IMR-90 (cell line): ENCODE results near the gene PLOD1. TPM values are rescaled to one million over a fixed set of nuclear protein-coding genes. Genes with fewer than 3 reads are reported as not detected.

Source experiments
- ATAC-seq: fragments of 200-7000 bp; cut with Tn5 transposase; 2 replicates; pipeline ENCODE4 v1.9.1; 2020; ENCODE audit warnings: low read depth, mild to moderate bottlenecking, moderate library complexity
- BruUV-seq: library from RNA; stranded (reverse); fragments of 400-500 nt; replicated peaks from 2 replicates; lab custom pipeline; 2021; lab: Mats Ljungman, UMichigan
- CTCF ChIA-PET: fragments of 300-600 bp; formaldehyde crosslinking; extraction: SDS; loops from one replicate; lab custom pipeline; 2021; ENCODE audit warnings: antibody characterized with exemption; lab: Yijun Ruan, JAX
- POLR2A ChIA-PET: fragments of 300-600 bp; sonication (Branson Sonifier 250); formaldehyde crosslinking; loops from one replicate; lab custom pipeline; 2022; ENCODE audit warnings: antibody characterized with exemption; ENCODE audit not compliant: unreplicated experiment; lab: Charles Lee
- DNase-seq: peaks from one replicate; pipeline ENCODE4 v3.0.0; 2013
- H2AFZ ChIP-seq: replicated peaks from 2 replicates; pipeline ENCODE3; 2013; ENCODE audit warnings: low read length, mild to moderate bottlenecking; ENCODE audit not compliant: poor library complexity
- H2AK5ac ChIP-seq: 2 replicates; pipeline ENCODE4 v1.6.1; 2013; ENCODE audit warnings: low read depth, low read length, inconsistent platforms
- H2AK9ac ChIP-seq: replicated peaks from 2 replicates; pipeline ENCODE3; 2013; ENCODE audit warnings: mild to moderate bottlenecking, low read depth, low read length, moderate library complexity; ENCODE audit not compliant: poor library complexity
- H2BK120ac ChIP-seq: 2 replicates; pipeline ENCODE4 v1.6.1; 2013; ENCODE audit warnings: low read depth, low read length, inconsistent platforms
- H2BK15ac ChIP-seq: 3 replicates; pipeline ENCODE4 v1.6.1; 2013; ENCODE audit warnings: low read depth, low read length, inconsistent platforms
- H2BK20ac ChIP-seq: 2 replicates; pipeline ENCODE4 v1.6.1; 2013; ENCODE audit warnings: low read depth, mild to moderate bottlenecking, inconsistent platforms, low read length, moderate library complexity
- H2BK5ac ChIP-seq: 2 replicates; pipeline ENCODE4 v1.6.1; 2013; ENCODE audit warnings: mild to moderate bottlenecking, low read depth, low read length, inconsistent platforms; ENCODE audit not compliant: poor library complexity, severe bottlenecking
- H3K14ac ChIP-seq: replicated peaks from 2 replicates; pipeline ENCODE4 v1.6.1; 2013; ENCODE audit warnings: low read depth, low read length, inconsistent platforms
- H3K18ac ChIP-seq: 2 replicates; pipeline ENCODE4 v1.6.1; 2013; ENCODE audit warnings: low read depth, low read length, control low read depth
- H3K23ac ChIP-seq: 2 replicates; pipeline ENCODE4 v1.6.1; 2013; ENCODE audit warnings: low read depth, low read length, inconsistent platforms
- H3K27ac ChIP-seq: 2 replicates; pipeline ENCODE4 v1.5.1; 2013; ENCODE audit warnings: mild to moderate bottlenecking, control low read depth, low read length; ENCODE audit not compliant: insufficient read depth
- H3K27me3 ChIP-seq: 2 replicates; pipeline ENCODE4 v1.6.1; 2013; ENCODE audit warnings: low read length; ENCODE audit not compliant: control insufficient read depth, insufficient read depth
- H3K36me3 ChIP-seq: 2 replicates; pipeline ENCODE4 v1.6.1; 2013; ENCODE audit warnings: low read length, mixed read lengths; ENCODE audit not compliant: control insufficient read depth, insufficient read depth
- H3K4ac ChIP-seq: 2 replicates; pipeline ENCODE4 v1.6.1; 2013; ENCODE audit warnings: low read depth, low read length, inconsistent platforms
- H3K4me1 ChIP-seq: 2 replicates; pipeline ENCODE4 v1.6.1; 2013; ENCODE audit warnings: low read length, mixed read lengths; ENCODE audit not compliant: control insufficient read depth, insufficient read depth
- H3K4me2 ChIP-seq: 2 replicates; pipeline ENCODE4 v1.6.1; 2013; ENCODE audit warnings: low read depth, mild to moderate bottlenecking, control low read depth, low read length, moderate library complexity
- H3K4me3 ChIP-seq: 2 replicates; pipeline ENCODE4 v1.5.1; 2013; ENCODE audit warnings: low read depth, mild to moderate bottlenecking, control low read depth, low read length, moderate library complexity; ENCODE audit not compliant: insufficient read depth
- H3K56ac ChIP-seq: 2 replicates; pipeline ENCODE4 v1.6.1; 2013; ENCODE audit warnings: low read length, inconsistent platforms; ENCODE audit not compliant: insufficient read depth; ENCODE audit errors: extremely low read depth
- H3K79me1 ChIP-seq, 2 experiments: 2 replicates each; pipeline ENCODE4 v1.6.1; 2013; ENCODE audit warnings: low read length in 2 of 2, inconsistent platforms in 1 of 2, low read depth in 1 of 2
- H3K9ac ChIP-seq: 2 replicates; pipeline ENCODE4 v1.6.1; 2013; ENCODE audit warnings: low read depth, low read length, control low read depth
- H3K9me1 ChIP-seq: 2 replicates; pipeline ENCODE4 v1.6.1; 2013; ENCODE audit warnings: low read length, inconsistent platforms; ENCODE audit not compliant: insufficient read depth
- H3K9me3 ChIP-seq: 2 replicates; pipeline ENCODE4 v1.6.1; 2013; ENCODE audit warnings: low read length; ENCODE audit not compliant: control insufficient read depth, insufficient read depth
- H4K20me1 ChIP-seq: 2 replicates; pipeline ENCODE4 v1.6.1; 2013; ENCODE audit warnings: low read length, inconsistent platforms; ENCODE audit not compliant: insufficient read depth
- H4K5ac ChIP-seq: 2 replicates; pipeline ENCODE4 v1.6.1; 2013; ENCODE audit warnings: mild to moderate bottlenecking, low read depth, low read length, control low read depth
- H4K8ac ChIP-seq, 2 experiments: 2 replicates each; pipeline ENCODE4 v1.6.1; 2013; ENCODE audit warnings: low read depth in 2 of 2, low read length in 2 of 2, control low read depth in 1 of 2, inconsistent platforms in 1 of 2
- H4K91ac ChIP-seq: 2 replicates; pipeline ENCODE4 v1.6.1; 2013; ENCODE audit warnings: low read depth, low read length, inconsistent platforms; ENCODE audit not compliant: insufficient read depth
- BHLHE40 ChIP-seq: fragments of 150-350 bp; IDR thresholded peaks from 2 replicates; pipeline ENCODE4 v1.6.1; 2016; ENCODE audit warnings: mild to moderate bottlenecking, low read depth, low read length
- CEBPB ChIP-seq: IDR thresholded peaks from 2 replicates; pipeline ENCODE4 v1.6.1; 2012; ENCODE audit warnings: low read depth, low read length, improper control_type of control experiment
- CHD1 ChIP-seq: IDR thresholded peaks from 2 replicates; pipeline ENCODE4 v1.6.1; 2012; ENCODE audit warnings: low read depth, low read length, improper control_type of control experiment
- CTCF ChIP-seq: conservative IDR thresholded peaks from 2 replicates; pipeline ENCODE4 v1.5.1; 2012; ENCODE audit warnings: mild to moderate bottlenecking, low read depth, low read length, improper control_type of control experiment
- FOS ChIP-seq: fragments of 150-350 bp; IDR thresholded peaks from 2 replicates; pipeline ENCODE4 v1.6.1; 2016; ENCODE audit warnings: low read depth, low read length
- MAFK ChIP-seq: IDR thresholded peaks from 2 replicates; pipeline ENCODE4 v1.6.1; 2012; ENCODE audit warnings: low read depth, low read length, improper control_type of control experiment
- MXI1 ChIP-seq: IDR thresholded peaks from 2 replicates; pipeline ENCODE4 v1.6.1; 2012; ENCODE audit warnings: low read depth, mild to moderate bottlenecking, low read length, moderate library complexity, borderline replicate concordance
- NFE2L2 ChIP-seq: fragments of 150-350 bp; IDR thresholded peaks from 2 replicates; pipeline ENCODE4 v1.6.1; 2016; ENCODE audit warnings: low read depth, mild to moderate bottlenecking, low read length
- POLR2A ChIP-seq: IDR thresholded peaks from 2 replicates; pipeline ENCODE4 v1.6.1; 2012; ENCODE audit warnings: mild to moderate bottlenecking, low read depth, low read length
- RAD21 ChIP-seq: IDR thresholded peaks from 2 replicates; pipeline ENCODE4 v1.6.1; 2012; ENCODE audit warnings: low read length, improper control_type of control experiment
- RCOR1 ChIP-seq: IDR thresholded peaks from 2 replicates; pipeline ENCODE4 v1.6.1; 2012; ENCODE audit warnings: mild to moderate bottlenecking, low read length, improper control_type of control experiment; ENCODE audit not compliant: insufficient replicate concordance
- RFX5 ChIP-seq: IDR thresholded peaks from 2 replicates; pipeline ENCODE4 v1.8.0; 2012; ENCODE audit warnings: low read depth, mild to moderate bottlenecking, low read length, moderate library complexity
- SMC3 ChIP-seq: fragments of 150-350 bp; IDR thresholded peaks from 2 replicates; pipeline ENCODE4 v1.6.1; 2016; ENCODE audit warnings: low read depth, mild to moderate bottlenecking, antibody characterized with exemption, low read length, moderate library complexity
- WGBS, 2 experiments: methylation state at CpG; one replicate each; pipeline versions ENCODE4 v1.1.5 to v1.1.7; 2013; ENCODE audit warnings: missing lambda C conversion rate in 2 of 2; ENCODE audit not compliant: insufficient read length in 1 of 2; ENCODE audit errors: extremely low coverage in 2 of 2; 5-methylcytosine and 5-hydroxymethylcytosine counted together
- dilution Hi-C: fragments of 300-500 bp; cut with HindIII; formaldehyde crosslinking; loops from one replicate; pipeline ENCODE4 v1.14.3; 2018; ENCODE audit warnings: low sequenced_read_pairs; ENCODE audit not compliant: unreplicated experiment
- in situ Hi-C: fragments of 300-500 bp; cut with MboI; formaldehyde crosslinking; loops from 3 replicates; pipeline ENCODE4 v1.14.3; 2019; ENCODE audit warnings: low sequenced_read_pairs, inconsistent platforms, mixed read lengths
- intact Hi-C: fragments of 100-400 bp; cut with micrococcal nuclease; formaldehyde crosslinking; loops from 2 replicates; pipeline ENCODE4 v1.10.0; 2022
- polyA plus RNA-seq, 3 experiments: library from polyadenylated mRNA; depleted of rRNA; stranded (reverse); fragments of >200 nt; gene quantifications; 2 replicates each; pipeline ENCODE4 v1.2.3, GENCODE V29; 2012; ENCODE audit warnings: low replicate concordance in 1 of 3
- total RNA-seq: library from RNA; depleted of rRNA; stranded (reverse); fragments of >200 nt; gene quantifications from 2 replicates; pipeline ENCODE4 v1.2.3, GENCODE V29; 2012
- TF ChIP-seq, protein P1 (sequence below): fragments of 150-350 bp; IDR thresholded peaks from 2 replicates; pipeline ENCODE4 v1.6.1; 2017; ENCODE audit warnings: mild to moderate bottlenecking, antibody characterized with exemption, low read length, low read depth
- TF ChIP-seq, protein P2 (sequence below): fragments of 150-350 bp; IDR thresholded peaks from 2 replicates; pipeline ENCODE4 v1.6.1; 2016; ENCODE audit warnings: low read depth, mild to moderate bottlenecking, low read length, moderate library complexity, borderline replicate concordance

PLOD1 gene
- total and polyA plus RNA-seq, 2 of the 4 experiments (the other 2 are of a cell fraction): 283 to 609 TPM

- peaks cover 31% of the 10 kb centered on the region for H3K36me3 ChIP-seq
- no peak overlapping the region for H2BK120ac ChIP-seq
- intact Hi-C loops: no loop called here
- dilution Hi-C loops: no loop called here
- no peaks in the 10 kb centered on the region for H3K9me3 ChIP-seq
- H4K8ac ChIP-seq: no peak overlapping the region
- no peak overlapping the region for H2AK5ac ChIP-seq
- H3K4me1 ChIP-seq: peaks cover 17% of the 10 kb centered on the region
- H3K9me1 ChIP-seq: peaks cover 11% of the 10 kb centered on the region
- DNase-seq (no peak), ATAC-seq (no peak)
- H2BK20ac ChIP-seq: no peak overlapping the region
- H4K91ac ChIP-seq: no peak overlapping the region
- peaks cover 10 to 52% of the 10 kb centered on the region in 2 experiments for H3K79me1 ChIP-seq
- ChIA-PET CTCF (no interaction called here), POLR2A (no interaction called here)
- 90% methylated on average over 4 of the region's 24 CpGs; no CpG with 5 or more reads in 1 of the 2 experiments for WGBS, 2 experiments
- H3K9ac ChIP-seq: no peak overlapping the region
- H3K23ac ChIP-seq: no peak overlapping the region
- no peak overlapping the region for H3K14ac ChIP-seq
- no peak overlapping the region for H3K27ac ChIP-seq
- H3K4me3 ChIP-seq: no peak overlapping the region
- no peak overlapping the region; the same call in 1 of the 2 replicates for H3K4me2 ChIP-seq
- H2BK15ac ChIP-seq: no peak overlapping the region
- peaks cover 51% of the 10 kb centered on the region for H4K20me1 ChIP-seq
- H3K4ac ChIP-seq: no peak overlapping the region
- H2BK5ac ChIP-seq: no peak overlapping the region
- H2AK9ac ChIP-seq: no peak overlapping the region
- no peak overlapping the region for H3K18ac ChIP-seq
- in situ Hi-C loops: no loop called here
- no peak overlapping the region for H2AFZ ChIP-seq
- H3K27me3 ChIP-seq: no peaks in the 10 kb centered on the region
- no peak overlapping the region for H4K5ac ChIP-seq
- BruUV-seq: no TSS peak
- H3K56ac ChIP-seq: 0 out of 2 replicates have a peak overlapping the region, but pooled peaks have one; percentile 3
- TF ChIP-seq RFX5 (no peak), FOS (no peak), RCOR1 (no peak), BHLHE40 (no peak), RAD21 (no peak), NFE2L2 (no peak), MXI1 (no peak), CEBPB (no peak), SMC3 (no peak), CTCF (no peak), POLR2A (no peak), CHD1 (no peak), MAFK (no peak)
- TF ChIP-seq, protein P1, sequence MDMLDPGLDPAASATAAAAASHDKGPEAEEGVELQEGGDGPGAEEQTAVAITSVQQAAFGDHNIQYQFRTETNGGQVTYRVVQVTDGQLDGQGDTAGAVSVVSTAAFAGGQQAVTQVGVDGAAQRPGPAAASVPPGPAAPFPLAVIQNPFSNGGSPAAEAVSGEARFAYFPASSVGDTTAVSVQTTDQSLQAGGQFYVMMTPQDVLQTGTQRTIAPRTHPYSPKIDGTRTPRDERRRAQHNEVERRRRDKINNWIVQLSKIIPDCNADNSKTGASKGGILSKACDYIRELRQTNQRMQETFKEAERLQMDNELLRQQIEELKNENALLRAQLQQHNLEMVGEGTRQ: no peak
- TF ChIP-seq, protein P2, sequence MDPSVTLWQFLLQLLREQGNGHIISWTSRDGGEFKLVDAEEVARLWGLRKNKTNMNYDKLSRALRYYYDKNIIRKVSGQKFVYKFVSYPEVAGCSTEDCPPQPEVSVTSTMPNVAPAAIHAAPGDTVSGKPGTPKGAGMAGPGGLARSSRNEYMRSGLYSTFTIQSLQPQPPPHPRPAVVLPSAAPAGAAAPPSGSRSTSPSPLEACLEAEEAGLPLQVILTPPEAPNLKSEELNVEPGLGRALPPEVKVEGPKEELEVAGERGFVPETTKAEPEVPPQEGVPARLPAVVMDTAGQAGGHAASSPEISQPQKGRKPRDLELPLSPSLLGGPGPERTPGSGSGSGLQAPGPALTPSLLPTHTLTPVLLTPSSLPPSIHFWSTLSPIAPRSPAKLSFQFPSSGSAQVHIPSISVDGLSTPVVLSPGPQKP: no peak
These were observed 11.3 kb upstream of the PLOD1 start for GRCh38 chr1:11923069-11923826.
